DND-41 (cell line): Measurements from ENCODE around the gene TMEM63B.
"Not testable (repeated sequence)": the region's sequence is repeated elsewhere in the genome, so short reads cannot be mapped to it uniquely, and the experiment has no call there.

Experiments
- EZH2 ChIP-seq: IDR thresholded peaks from 3 replicates; pipeline ENCODE4 v1.6.1; 2012; ENCODE audit warnings: borderline replicate concordance, low read depth, mild to moderate bottlenecking, moderate library complexity, low read length, inconsistent platforms; ENCODE audit not compliant: severe bottlenecking
- TF ChIP-seq, protein P1 (sequence below): IDR thresholded peaks from 2 replicates; pipeline ENCODE4 v1.5.1; 2012; ENCODE audit warnings: borderline replicate concordance, low read length, moderate library complexity, mild to moderate bottlenecking; ENCODE audit not compliant: poor library complexity, severe bottlenecking; ENCODE audit errors: extremely low read depth

DNA sequence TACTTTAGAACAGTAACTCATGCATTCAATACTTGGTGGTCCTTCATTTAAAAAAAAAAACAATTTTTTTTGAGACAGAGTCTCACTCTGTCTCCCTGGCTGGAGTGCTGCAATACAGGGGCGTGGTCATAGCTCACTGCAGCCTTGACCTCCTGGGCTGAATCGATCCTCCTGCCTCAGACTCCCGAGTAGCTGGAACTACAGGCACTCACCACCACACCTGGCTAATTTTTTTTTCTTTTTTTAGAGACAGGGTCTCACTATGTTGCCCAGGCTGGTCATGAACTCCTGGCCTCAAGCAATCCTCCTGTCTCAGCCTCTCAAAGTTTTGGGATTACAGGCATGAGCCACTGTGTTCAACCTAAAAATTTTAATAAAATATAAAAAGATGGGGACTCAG, 17.2 kb downstream of the TMEM63B start:
- TF ChIP-seq, protein P1, sequence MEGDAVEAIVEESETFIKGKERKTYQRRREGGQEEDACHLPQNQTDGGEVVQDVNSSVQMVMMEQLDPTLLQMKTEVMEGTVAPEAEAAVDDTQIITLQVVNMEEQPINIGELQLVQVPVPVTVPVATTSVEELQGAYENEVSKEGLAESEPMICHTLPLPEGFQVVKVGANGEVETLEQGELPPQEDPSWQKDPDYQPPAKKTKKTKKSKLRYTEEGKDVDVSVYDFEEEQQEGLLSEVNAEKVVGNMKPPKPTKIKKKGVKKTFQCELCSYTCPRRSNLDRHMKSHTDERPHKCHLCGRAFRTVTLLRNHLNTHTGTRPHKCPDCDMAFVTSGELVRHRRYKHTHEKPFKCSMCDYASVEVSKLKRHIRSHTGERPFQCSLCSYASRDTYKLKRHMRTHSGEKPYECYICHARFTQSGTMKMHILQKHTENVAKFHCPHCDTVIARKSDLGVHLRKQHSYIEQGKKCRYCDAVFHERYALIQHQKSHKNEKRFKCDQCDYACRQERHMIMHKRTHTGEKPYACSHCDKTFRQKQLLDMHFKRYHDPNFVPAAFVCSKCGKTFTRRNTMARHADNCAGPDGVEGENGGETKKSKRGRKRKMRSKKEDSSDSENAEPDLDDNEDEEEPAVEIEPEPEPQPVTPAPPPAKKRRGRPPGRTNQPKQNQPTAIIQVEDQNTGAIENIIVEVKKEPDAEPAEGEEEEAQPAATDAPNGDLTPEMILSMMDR, result not testable (repeated sequence)
- TF ChIP-seq EZH2, result not testable (repeated sequence)
